GM12878 (cell line): ENCODE data around the gene PDE9A. TPM values are rescaled to one million over a fixed set of nuclear protein-coding genes. Genes with fewer than 3 reads are reported as not detected.

ENCODE experiments used
- ATAC-seq: fragments of 200-7000 bp; cut with Tn5 transposase; 3 replicates; pipeline ENCODE4 v1.9.1; 2020; ENCODE audit warnings: mild to moderate bottlenecking, moderate library complexity
- BruUV-seq: library from RNA; stranded (reverse); fragments of 400-500 nt; replicated peaks from 2 replicates; lab custom pipeline; 2021; lab: Mats Ljungman, UMichigan
- CTCF ChIA-PET: fragments of 300-600 bp; sonication (Branson Sonifier 250); formaldehyde crosslinking; extraction: SDS; loops from one replicate; lab custom pipeline; 2021; ENCODE audit warnings: inconsistent platforms; lab: Yijun Ruan, JAX
- POLR2A ChIA-PET: fragments of 350-600 bp; formaldehyde crosslinking; extraction: SDS; loops from one replicate; lab custom pipeline; 2021; ENCODE audit warnings: inconsistent platforms; lab: Charles Lee
- RAD21 ChIA-PET: fragments of 300-600 bp; sonication (Branson Sonifier 250); formaldehyde crosslinking; loops from one replicate; lab custom pipeline; 2023; ENCODE audit warnings: antibody characterized with exemption; ENCODE audit not compliant: unreplicated experiment; lab: Charles Lee
- SMC1A ChIA-PET: fragments of 300-600 bp; sonication (Branson Sonifier 250); formaldehyde crosslinking; loops from one replicate; lab custom pipeline; 2023; ENCODE audit not compliant: unreplicated experiment, uncharacterized antibody; lab: Charles Lee
- DNase-seq: peaks from one replicate; pipeline ENCODE4 v3.0.0-alpha.2; 2011; ENCODE audit warnings: low read depth, low spot score
- FAIRE-seq: peaks from 3 replicates; lab custom pipeline; 2011; peaks lifted over from hg19 to GRCh38; lab: Jason Lieb, UNC
- H2AFZ ChIP-seq: 2 replicates; pipeline ENCODE4 v1.6.0; 2011; ENCODE audit warnings: low read depth, low read length, control low read depth; ENCODE audit not compliant: control insufficient read depth
- H3K27ac ChIP-seq: 2 replicates; pipeline ENCODE4 v1.5.1; 2011; ENCODE audit warnings: control low read depth; ENCODE audit not compliant: control insufficient read depth, insufficient read depth
- H3K27me3 ChIP-seq, 2 experiments: replicated peaks in 1 of 2; 2 replicates each; pipeline versions ENCODE4 v1.6.0 to v1.6.1; 2011; ENCODE audit warnings: low read length in 1 of 2; ENCODE audit not compliant: control insufficient read depth in 2 of 2, insufficient read depth in 2 of 2
- H3K36me3 ChIP-seq, 2 experiments: 2 replicates each; pipeline ENCODE4 v1.5.1; 2011; ENCODE audit warnings: low read length in 1 of 2; ENCODE audit not compliant: control insufficient read depth in 2 of 2, insufficient read depth in 2 of 2
- H3K4me1 ChIP-seq: 2 replicates; pipeline ENCODE4 v1.6.1; 2011; ENCODE audit warnings: mild to moderate bottlenecking, low read length, moderate library complexity, mixed read lengths; ENCODE audit not compliant: control insufficient read depth, insufficient read depth
- H3K4me2 ChIP-seq: 2 replicates; pipeline ENCODE4 v1.6.0; 2011; ENCODE audit warnings: control low read depth; ENCODE audit not compliant: control insufficient read depth, insufficient read depth
- H3K4me3 ChIP-seq: fragments of 200-600 bp; sonication (generic); 2 replicates; pipeline ENCODE4 v1.5.1; 2016
- H3K79me2 ChIP-seq: 2 replicates; pipeline ENCODE4 v1.6.0; 2011; ENCODE audit warnings: low read length; ENCODE audit not compliant: control insufficient read depth, insufficient read depth
- H3K9ac ChIP-seq: 2 replicates; pipeline ENCODE4 v1.8.0; 2011; ENCODE audit warnings: low read length, control low read depth, mixed read lengths; ENCODE audit not compliant: control insufficient read depth, insufficient read depth
- H3K9me3 ChIP-seq: replicated peaks from 3 replicates; pipeline ENCODE4 v1.5.1; 2011; ENCODE audit warnings: mild to moderate bottlenecking, low read length; ENCODE audit not compliant: control insufficient read depth, insufficient read depth
- H4K20me1 ChIP-seq: 2 replicates; pipeline ENCODE4 v1.6.0; 2011; ENCODE audit not compliant: control insufficient read depth, insufficient read depth
- BACH1 ChIP-seq: fragments of 450-650 bp; IDR thresholded peaks from 2 replicates; pipeline ENCODE4 v1.6.1; 2017; ENCODE audit warnings: mild to moderate bottlenecking, borderline replicate concordance
- BRCA1 ChIP-seq: IDR thresholded peaks from 2 replicates; pipeline ENCODE4 v1.6.1; 2011; ENCODE audit warnings: low read depth, low read length, improper control_type of control experiment
- CEBPB ChIP-seq, 2 experiments: fragments of 150-350 bp in 1 of 2; IDR thresholded peaks; 2 replicates each; pipeline ENCODE4 v1.6.1; 2012 to 2014; ENCODE audit warnings: low read depth in 2 of 2, low read length in 2 of 2, borderline replicate concordance in 1 of 2, inconsistent platforms in 1 of 2
- FOXK2 ChIP-seq: fragments of 450-650 bp; IDR thresholded peaks from 2 replicates; pipeline ENCODE4 v1.6.1; 2017; ENCODE audit warnings: mild to moderate bottlenecking, moderate library complexity
- NR2F1 ChIP-seq: fragments of 450-650 bp; conservative IDR thresholded peaks from 2 replicates; pipeline ENCODE4 v1.6.1; 2017; ENCODE audit warnings: mild to moderate bottlenecking
- PAX5 ChIP-seq: IDR thresholded peaks from 2 replicates; pipeline ENCODE4 v1.6.1; 2011; ENCODE audit warnings: low read depth, low read length, borderline replicate concordance
- PRDM15 ChIP-seq: fragments of 450-650 bp; formaldehyde crosslinking; IDR thresholded peaks from 2 replicates; pipeline ENCODE4 v1.4.0; 2020; ENCODE audit warnings: mild to moderate bottlenecking, moderate library complexity
- RELA ChIP-seq: fragments of 450-650 bp; IDR thresholded peaks from 2 replicates; pipeline ENCODE4 v1.8.0; 2014; ENCODE audit warnings: borderline replicate concordance; ENCODE audit not compliant: partially characterized antibody
- WRNIP1 ChIP-seq: IDR thresholded peaks from 2 replicates; pipeline ENCODE4 v1.6.1; 2011; ENCODE audit warnings: low read depth, low read length, improper control_type of control experiment, borderline replicate concordance
- ZNF207 ChIP-seq: fragments of 450-650 bp; IDR thresholded peaks from 2 replicates; pipeline ENCODE4 v1.6.1; 2014; ENCODE audit warnings: antibody characterized with exemption, mild to moderate bottlenecking, borderline replicate concordance
- WGBS: methylation state at CpG from one replicate; pipeline ENCODE4 v1.1.6; 2016; ENCODE audit warnings: low lambda C conversion rate; ENCODE audit not compliant: insufficient replicate concordance, insufficient coverage; ENCODE audit errors: missing lambda C conversion rate; 5-methylcytosine and 5-hydroxymethylcytosine counted together
- in situ Hi-C: fragments of 300-500 bp; cut with MboI; formaldehyde crosslinking; loops from 9 replicates; pipeline ENCODE4 v1.14.3; 2018; ENCODE audit warnings: mixed read lengths
- intact Hi-C: fragments of 100-400 bp; cut with micrococcal nuclease; formaldehyde crosslinking; loops from one replicate; pipeline ENCODE4 v1.14.2; 2022; ENCODE audit not compliant: unreplicated experiment
- polyA plus RNA-seq, 11 experiments: library from polyadenylated mRNA; depleted of rRNA in 4 of 11; unstranded in 6 of 11; stranded (reverse) in 5 of 11; fragments of >200 nt; fragmentation: Nextera tagmentation in 4 of 11; fragmentation: Illumina TruSeq in 1 of 11; extraction: Ambion mirVana in 4 of 11; extraction: Trizol in 1 of 11; gene quantifications; 1 replicate in 1 of 11; 2 replicates in 10 of 11; pipeline versions ENCODE4 v1.2.1 to v1.2.3, GENCODE V29; 2011 to 2016; ENCODE audit warnings: inconsistent platforms in 2 of 11, missing spikeins in 2 of 11, low read depth in 1 of 11
- total RNA-seq, 4 experiments: library from RNA; depleted of rRNA in 3 of 4; stranded (reverse); fragments of >200 nt in 3 of 4; fragmentation: Illumina TruSeq in 1 of 4; extraction: Trizol in 1 of 4; gene quantifications; 2 replicates each; pipeline versions ENCODE4 v1.2.1 to v1.2.3, GENCODE V29; 2013 to 2021

Gene PDE9A
- total and polyA plus RNA-seq, 10 of the 15 experiments (the other 5 are each of a cell fraction or from before 2014, with no cell fraction given): 0.08 to 0.45 (median 0.20) TPM; not detected in 1

GRCh38 chr21:42765656-42766055 lies 112.2 kb downstream of the PDE9A start:
- WGBS: 8% methylated on average over 4 of the region's 4 CpGs
- POLR2A ChIA-PET: no interaction called here
- RAD21 ChIA-PET: no interaction called here

More at GRCh38 chr21:42765656-42766055, 112.2 kb downstream of the PDE9A start:
- no peaks in the 10 kb centered on the region for H3K36me3 ChIP-seq
- H3K9ac ChIP-seq: no peak overlapping the region
- peaks cover 0 to 3% of the 10 kb centered on the region in 2 experiments; a peak in 2 of 4 replicates for H3K27me3 ChIP-seq
- no peaks in the 10 kb centered on the region for H4K20me1 ChIP-seq
- ATAC-seq: no peak
- ChIA-PET CTCF (no interaction called here), SMC1A (no interaction called here)
- no peak for DNase-seq
- H3K4me1 ChIP-seq: no peaks in the 10 kb centered on the region
- no peak overlapping the region for H3K4me3 ChIP-seq
- no peaks in the 10 kb centered on the region for H3K79me2 ChIP-seq
- no peak for FAIRE-seq
- no TSS peak for BruUV-seq
- in situ Hi-C loops (no loop called here), intact Hi-C loops (no loop called here)
- no peak overlapping the region for H3K27ac ChIP-seq
- TF ChIP-seq NR2F1: no peak
- TF ChIP-seq BACH1: no peak
- TF ChIP-seq FOXK2: no peak
- no peak for TF ChIP-seq CEBPB (IDR thresholded peaks at IDR 0.05; ENCODE audit: borderline replicate concordance in 1 of 2, low read depth in 2 of 2, low read length in 2 of 2)
- TF ChIP-seq PRDM15 (CRISPR knock-in tag): no peak
- TF ChIP-seq PAX5: no peak
- TF ChIP-seq WRNIP1: no peak
- no peak for TF ChIP-seq ZNF207
- no peak for TF ChIP-seq RELA
- TF ChIP-seq BRCA1: no peak
- no peak overlapping the region for H3K4me2 ChIP-seq
- H2AFZ ChIP-seq: no peak overlapping the region
- no peaks in the 10 kb centered on the region; the same call in 2 of the 3 replicates for H3K9me3 ChIP-seq
